SK-N-SH (cell line): Measurements from ENCODE around the gene ERC1.

Source experiments
- CHD2 ChIP-seq: fragments of 150-350 bp; IDR thresholded peaks from 2 replicates; pipeline ENCODE4 v1.6.1; 2018; ENCODE audit warnings: low read length; ENCODE audit not compliant: partially characterized antibody
- CTCF ChIP-seq: fragments of 200-600 bp; sonication (generic); IDR thresholded peaks from 2 replicates; pipeline ENCODE4 v1.6.1; 2017; ENCODE audit warnings: antibody characterized with exemption, mild to moderate bottlenecking, moderate library complexity
- EP300 ChIP-seq, 2 experiments: IDR thresholded peaks; 2 replicates each; pipeline versions ENCODE4 v1.4.0 to v1.6.1; 2012; ENCODE audit warnings: borderline replicate concordance in 1 of 2, low read depth in 1 of 2, low read length in 1 of 2
- FOXM1 ChIP-seq: IDR thresholded peaks from 2 replicates; pipeline ENCODE4 v1.4.0; 2012; ENCODE audit warnings: low read depth, mild to moderate bottlenecking
- MXI1 ChIP-seq: IDR thresholded peaks from 2 replicates; pipeline ENCODE4 v1.6.1; 2012; ENCODE audit warnings: mild to moderate bottlenecking, low read depth, low read length, improper control_type of control experiment
- POLR2AphosphoS5 ChIP-seq: IDR thresholded peaks from 2 replicates; pipeline ENCODE4 v1.6.1; 2012; ENCODE audit warnings: low read depth, low read length
- RCOR1 ChIP-seq: fragments of 150-350 bp; IDR thresholded peaks from 2 replicates; pipeline ENCODE4 v1.6.1; 2017; ENCODE audit warnings: antibody characterized with exemption, low read length
- TCF12 ChIP-seq: IDR thresholded peaks from 2 replicates; pipeline ENCODE4 v1.4.0; 2012

DNA sequence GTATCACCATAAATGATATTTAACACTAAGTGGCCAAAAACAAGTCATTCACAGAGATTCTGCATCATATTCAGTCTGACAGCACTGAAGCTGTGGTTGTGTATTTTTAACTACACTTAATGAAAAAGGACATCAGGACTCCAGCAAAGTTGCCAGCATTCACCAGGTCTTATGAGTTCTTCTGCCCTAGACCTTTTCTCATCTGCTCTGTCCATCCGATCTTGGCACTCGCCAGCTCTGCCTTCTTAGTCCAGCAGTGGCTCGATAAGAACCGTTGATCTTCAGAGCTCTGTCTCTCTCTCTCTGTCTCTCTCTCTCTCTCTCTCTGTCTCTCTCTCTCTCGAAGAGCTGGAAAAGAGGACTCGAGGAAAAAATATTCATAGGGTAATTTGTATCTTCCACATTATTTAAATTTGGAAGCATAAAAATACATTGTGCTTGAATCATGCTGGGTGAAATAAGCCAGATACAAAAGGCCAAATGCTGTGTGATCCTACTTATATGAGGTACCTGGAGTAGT lies 371.2 kb downstream of the ERC1 start:
- TF ChIP-seq TCF12 = no peak
- no peak for TF ChIP-seq RCOR1
- no peak for TF ChIP-seq CTCF
- no peak for TF ChIP-seq POLR2AphosphoS5
- no peak for TF ChIP-seq CHD2
- no peak for TF ChIP-seq FOXM1
- TF ChIP-seq EP300 (IDR thresholded peaks at IDR 0.05; ENCODE audit: borderline replicate concordance in 1 of 2, low read depth in 1 of 2, low read length in 1 of 2) = no peak
- TF ChIP-seq MXI1 = no peak
